Stimulated activated CD8-positive, alpha-beta memory T cell treated with anti-CD3 and anti-CD28 coated beads, Interleukin-15, amount 100 ng/mL, for 1 hour (primary cell): ENCODE results near the gene LMF1.
"Not testable (repeated sequence)": the region's sequence is repeated elsewhere in the genome, so short reads cannot be mapped to it uniquely, and the experiment has no call there.

Experiments used
- DNase-seq: peaks from one replicate; pipeline ENCODE4 v3.0.0-alpha.2; 2020; ENCODE audit warnings: low read depth

LMF1 gene

DNA sequence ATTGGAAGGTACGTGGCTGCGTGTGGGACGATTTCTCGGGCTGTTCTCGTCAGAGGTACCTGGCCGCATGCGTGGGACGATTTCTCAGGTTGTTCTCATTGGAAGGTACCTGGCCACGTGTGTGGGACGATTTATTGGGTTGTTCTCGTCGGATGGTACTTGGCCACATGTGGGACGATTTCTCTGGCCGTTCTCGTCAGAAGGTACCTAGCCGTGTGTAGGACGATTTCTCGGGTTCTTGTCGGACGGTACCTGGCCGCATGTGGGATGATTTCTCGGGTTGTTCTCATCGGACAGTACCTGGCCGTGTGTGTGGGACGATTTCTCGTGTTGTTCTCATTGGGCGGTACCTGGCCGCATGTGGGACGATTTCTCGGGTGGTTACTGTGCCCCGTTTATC is 120.1 kb downstream of the LMF1 start:
- no peak for DNase-seq

GRCh38 chr16:848510-849253 is 122.1 kb downstream of the LMF1 start:
- DNase-seq: no peak

- no peak for DNase-seq
Observed at GRCh38 chr16:847681-848445, 122.9 kb downstream of the LMF1 start.

- DNase-seq: no peak
Observed at GRCh38 chr16:847151-847550, 123.6 kb downstream of the LMF1 start.

DNA sequence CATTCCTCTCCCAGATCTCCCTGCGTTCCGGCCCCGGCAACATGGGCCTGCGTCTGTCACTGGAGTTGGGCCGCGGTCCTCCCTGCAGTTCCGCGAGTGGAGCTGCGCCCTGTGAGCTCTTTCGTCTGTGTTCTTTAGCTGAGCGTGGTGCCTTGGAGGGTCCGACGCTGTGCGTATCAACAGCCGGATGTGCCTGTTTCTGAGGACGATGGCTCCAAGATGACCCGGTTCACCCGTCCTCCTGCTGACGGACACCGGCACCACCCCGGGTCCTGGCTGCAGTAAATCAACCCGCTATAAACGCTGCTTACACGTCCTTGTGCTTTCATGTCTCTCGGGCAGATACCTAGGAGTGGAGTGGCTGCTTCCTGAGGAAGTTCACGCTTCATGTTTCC is 125.4 kb downstream of the LMF1 start:
- DNase-seq: no peak

DNA sequence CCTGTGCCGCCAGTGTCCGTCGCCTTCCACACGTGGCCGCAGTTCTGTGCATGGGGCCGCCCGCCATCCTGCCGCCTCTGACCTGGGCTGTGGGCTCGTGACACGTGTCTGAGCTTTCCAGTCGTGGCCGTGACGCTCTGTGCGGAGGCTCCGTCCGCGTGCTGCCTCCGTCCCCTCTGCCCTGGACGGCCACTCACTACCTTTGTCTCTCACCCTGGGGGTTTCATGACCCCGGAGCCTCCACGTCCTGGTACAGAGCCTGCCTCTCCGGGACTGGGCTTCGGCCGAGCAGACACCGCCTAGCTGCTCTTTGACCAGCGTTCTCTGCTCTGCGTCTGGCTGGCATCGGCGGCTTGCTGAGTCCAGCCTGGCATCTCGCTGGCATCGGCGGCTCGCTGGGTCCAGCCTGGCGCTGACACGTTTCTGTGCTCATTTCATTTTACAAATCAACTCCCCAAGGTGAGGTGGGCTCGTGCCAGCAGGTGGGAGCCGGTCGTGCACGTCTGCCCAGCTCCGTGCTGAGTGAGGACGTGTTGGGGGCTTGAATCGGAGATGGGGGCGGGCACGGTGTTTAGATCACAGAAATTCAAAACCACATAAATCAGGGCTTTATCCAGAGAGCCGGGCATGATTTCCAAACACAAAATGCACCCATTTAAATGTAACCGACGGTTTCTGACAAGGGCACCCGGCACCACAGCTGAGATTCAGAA is 126.0 kb downstream of the LMF1 start:
- no peak for DNase-seq

GRCh38 chr16:843771-844170 is 127.0 kb downstream of the LMF1 start:
- DNase-seq: no peak

DNA sequence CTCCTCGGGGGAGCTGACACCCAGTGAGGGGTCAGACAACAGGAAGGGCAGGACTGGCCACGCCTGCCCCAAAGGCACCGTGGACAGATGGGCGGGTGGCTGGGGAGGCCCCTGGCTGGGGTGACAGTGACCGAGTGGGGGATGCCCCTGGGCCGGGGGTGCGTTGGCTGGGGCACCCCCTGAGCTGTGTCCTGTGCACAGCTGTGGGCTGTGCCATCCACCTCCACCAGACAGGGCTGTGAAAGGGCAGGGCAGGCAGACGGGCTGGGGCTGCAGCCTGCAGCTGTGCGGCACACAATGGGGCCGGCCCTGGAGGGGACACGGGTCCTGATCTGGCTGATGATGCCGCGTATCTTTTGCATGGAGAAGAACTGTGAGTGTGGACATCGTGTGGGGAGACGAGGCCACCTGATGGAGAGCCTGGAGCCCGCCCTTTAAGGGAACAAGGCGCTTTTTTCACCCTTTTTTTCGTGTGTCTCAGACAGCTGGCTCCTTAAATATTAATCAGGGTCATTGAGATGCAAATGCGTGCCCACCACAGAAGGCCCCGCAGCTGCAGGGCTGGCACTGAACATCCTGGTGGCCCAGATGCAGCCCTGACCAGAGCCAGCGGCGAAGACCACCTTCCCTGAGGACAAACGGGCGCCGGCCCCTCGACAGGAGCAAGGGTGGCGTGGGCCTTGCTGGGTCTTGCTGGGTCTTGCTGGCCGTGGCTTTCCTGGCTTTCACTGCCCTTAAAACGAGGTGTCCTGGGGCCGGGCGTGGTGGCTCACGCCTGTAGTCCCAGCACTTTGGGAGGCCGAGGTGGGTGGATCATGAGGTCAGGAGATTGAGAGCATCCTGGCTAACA is 127.8 kb downstream of the LMF1 start:
- DNase-seq: no peak

- DNase-seq: no peak
Observed at GRCh38 chr16:842061-842476, 128.7 kb downstream of the LMF1 start.

- DNase-seq: no peak
Observed at GRCh38 chr16:841455-842060, 129.2 kb downstream of the LMF1 start.

GRCh38 chr16:840561-841454 is 130.0 kb downstream of the LMF1 start:
- DNase-seq: no peak

GRCh38 chr16:839643-840408 is 131.0 kb downstream of the LMF1 start:
- DNase-seq: no peak

- DNase-seq: no peak
Observed at GRCh38 chr16:838741-839140, 132.0 kb downstream of the LMF1 start.

- not testable (repeated sequence) for DNase-seq
Observed at GRCh38 chr16:836822-837221, 134.0 kb downstream of the LMF1 start.

DNA sequence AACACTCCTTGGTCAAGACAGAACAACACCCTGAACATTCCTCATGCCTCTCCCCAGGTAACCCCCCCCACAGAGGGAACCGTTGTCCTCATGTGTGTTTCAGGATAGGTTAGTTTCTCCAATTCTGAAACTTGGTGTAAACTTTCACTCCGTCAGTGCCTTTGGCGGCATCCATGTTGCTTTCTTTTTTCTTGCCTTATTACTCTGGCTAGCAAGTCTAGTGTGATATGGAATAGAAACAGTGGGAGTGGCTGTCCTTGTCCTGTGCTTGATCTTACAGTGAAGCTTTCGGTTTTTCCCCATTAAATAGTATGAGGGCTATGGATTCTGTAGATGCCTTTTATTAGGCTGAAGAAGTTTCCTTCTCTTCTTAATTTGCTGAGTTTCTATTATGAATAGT is 134.6 kb downstream of the LMF1 start:
- no peak for DNase-seq

DNA sequence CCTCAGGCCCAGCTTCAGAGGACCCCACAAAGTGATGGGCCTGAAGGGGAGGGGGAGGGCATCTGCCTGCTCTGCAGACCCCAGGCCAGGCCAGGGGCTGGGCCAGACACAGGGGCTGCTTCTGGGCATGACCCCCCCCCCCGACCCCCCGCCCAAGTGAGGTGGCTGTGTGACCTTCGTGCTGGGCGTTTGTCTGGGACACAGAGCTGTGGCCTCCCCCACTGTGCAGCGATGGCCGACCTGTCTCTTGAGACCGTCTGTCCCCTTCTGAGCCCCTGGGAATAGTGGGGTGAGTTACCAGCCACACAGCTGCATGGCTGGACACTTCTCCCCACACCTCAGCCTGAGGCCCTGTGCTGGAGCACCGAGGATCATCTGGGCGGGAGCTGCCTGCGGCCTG is 135.4 kb downstream of the LMF1 start:
- no peak for DNase-seq

DNA sequence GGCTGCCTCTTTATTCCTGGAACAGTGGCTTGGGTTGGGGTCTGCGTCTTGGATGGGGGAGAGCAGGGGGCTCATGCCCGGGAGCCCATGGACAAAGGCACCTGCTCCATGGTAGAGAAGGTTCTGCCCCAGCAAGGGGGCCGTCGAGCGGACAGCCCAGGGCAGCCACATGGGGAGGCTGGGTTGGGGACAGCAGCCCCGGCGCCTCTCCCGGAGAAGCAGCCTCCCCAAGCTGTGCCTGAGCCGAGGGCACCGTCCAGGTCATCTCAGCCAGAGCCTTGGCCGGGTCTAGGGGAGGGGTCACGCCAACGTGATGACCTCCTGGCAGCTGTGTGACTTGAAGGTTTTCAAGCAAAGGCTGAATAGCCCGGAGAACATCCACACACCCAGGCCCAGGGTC is 137.4 kb downstream of the LMF1 start:
- no peak for DNase-seq

DNA sequence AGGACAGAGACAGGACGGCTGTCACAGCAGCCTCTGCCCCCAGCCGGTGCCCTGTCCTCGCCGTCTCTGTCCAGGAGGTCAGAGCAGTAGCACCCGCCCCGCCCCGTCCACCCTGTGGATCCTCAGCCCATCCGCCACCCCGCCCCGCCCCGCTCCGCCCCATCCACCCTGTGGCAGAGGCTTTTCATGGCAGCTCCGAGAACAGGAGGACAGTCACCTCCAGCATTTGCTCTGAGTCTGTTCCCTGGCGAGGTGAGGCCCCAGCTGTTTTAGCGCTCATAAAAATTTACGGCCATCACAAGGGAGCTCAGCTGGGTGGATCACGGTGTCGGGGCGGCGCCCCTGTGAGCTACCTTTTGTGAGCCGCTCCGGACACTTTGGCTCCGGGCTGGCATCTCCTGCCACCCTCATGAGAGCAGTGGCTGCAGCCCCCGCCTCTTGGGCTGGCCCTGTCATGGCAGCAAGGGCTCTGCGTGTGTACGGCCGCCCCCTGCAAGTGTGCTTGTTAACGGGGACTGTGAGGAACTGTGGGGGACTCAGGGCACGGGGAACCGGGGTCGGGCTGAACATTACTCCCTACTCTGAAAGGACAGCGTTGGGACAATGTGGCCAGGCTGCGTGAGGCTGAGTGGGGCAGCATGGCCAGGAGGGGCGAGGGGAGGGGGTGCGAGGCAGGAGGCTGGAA is 138.0 kb downstream of the LMF1 start:
- DNase-seq: no peak
